Peyer's patch (tissue), 4 donors: ENCODE measurements around the gene EIF5.

Experiments used
- POLR2A ChIP-seq, 2 donors: fragments of 450-650 bp; IDR thresholded peaks; one replicate each; pipeline ENCODE4 v1.5.1; 2017; ENCODE audit warnings: antibody characterized with exemption in 2 of 2, mild to moderate bottlenecking in 2 of 2, moderate library complexity in 2 of 2
- TF ChIP-seq, protein P1 (sequence below), 6 experiments: fragments of 450-650 bp in 4 of 6; fragments of 200-600 bp in 2 of 6; sonication (generic) in 1 of 6; IDR thresholded peaks; one replicate each; pipeline ENCODE4 v1.5.1; 2017 to 2019; ENCODE audit warnings: antibody characterized with exemption in 6 of 6, mild to moderate bottlenecking in 3 of 6, moderate library complexity in 1 of 6

DNA sequence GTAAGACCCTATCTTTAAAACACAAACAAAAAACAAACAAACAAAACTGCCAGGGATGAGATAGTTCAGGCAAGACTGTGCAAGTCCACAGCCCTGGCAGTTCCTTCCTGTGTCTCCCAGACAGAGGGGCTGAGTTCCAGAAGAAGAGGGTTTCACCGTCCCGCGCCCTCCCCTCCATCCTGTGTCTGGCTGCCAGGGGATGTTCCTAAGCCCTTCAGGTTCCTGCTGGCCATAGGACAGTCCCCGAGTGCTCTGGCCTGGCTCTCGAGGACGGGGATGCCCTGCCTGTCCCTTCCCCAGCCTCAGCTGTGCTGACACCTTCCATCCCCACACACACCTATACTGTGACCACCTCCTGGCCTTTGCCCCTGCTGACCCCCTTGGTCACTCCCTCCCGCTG is 40.6 kb upstream of the EIF5 start:
- TF ChIP-seq, protein P1, sequence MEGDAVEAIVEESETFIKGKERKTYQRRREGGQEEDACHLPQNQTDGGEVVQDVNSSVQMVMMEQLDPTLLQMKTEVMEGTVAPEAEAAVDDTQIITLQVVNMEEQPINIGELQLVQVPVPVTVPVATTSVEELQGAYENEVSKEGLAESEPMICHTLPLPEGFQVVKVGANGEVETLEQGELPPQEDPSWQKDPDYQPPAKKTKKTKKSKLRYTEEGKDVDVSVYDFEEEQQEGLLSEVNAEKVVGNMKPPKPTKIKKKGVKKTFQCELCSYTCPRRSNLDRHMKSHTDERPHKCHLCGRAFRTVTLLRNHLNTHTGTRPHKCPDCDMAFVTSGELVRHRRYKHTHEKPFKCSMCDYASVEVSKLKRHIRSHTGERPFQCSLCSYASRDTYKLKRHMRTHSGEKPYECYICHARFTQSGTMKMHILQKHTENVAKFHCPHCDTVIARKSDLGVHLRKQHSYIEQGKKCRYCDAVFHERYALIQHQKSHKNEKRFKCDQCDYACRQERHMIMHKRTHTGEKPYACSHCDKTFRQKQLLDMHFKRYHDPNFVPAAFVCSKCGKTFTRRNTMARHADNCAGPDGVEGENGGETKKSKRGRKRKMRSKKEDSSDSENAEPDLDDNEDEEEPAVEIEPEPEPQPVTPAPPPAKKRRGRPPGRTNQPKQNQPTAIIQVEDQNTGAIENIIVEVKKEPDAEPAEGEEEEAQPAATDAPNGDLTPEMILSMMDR (IDR thresholded peaks at IDR 0.05): no peak
- no peak for TF ChIP-seq POLR2A (IDR thresholded peaks at IDR 0.05)
